ENCODE data around the gene ZNF195.
"Not testable (repeated sequence)": the region's sequence is repeated elsewhere in the genome, so short reads cannot be mapped to it uniquely, and the experiment has no call there.

ZNF195 gene

DNA sequence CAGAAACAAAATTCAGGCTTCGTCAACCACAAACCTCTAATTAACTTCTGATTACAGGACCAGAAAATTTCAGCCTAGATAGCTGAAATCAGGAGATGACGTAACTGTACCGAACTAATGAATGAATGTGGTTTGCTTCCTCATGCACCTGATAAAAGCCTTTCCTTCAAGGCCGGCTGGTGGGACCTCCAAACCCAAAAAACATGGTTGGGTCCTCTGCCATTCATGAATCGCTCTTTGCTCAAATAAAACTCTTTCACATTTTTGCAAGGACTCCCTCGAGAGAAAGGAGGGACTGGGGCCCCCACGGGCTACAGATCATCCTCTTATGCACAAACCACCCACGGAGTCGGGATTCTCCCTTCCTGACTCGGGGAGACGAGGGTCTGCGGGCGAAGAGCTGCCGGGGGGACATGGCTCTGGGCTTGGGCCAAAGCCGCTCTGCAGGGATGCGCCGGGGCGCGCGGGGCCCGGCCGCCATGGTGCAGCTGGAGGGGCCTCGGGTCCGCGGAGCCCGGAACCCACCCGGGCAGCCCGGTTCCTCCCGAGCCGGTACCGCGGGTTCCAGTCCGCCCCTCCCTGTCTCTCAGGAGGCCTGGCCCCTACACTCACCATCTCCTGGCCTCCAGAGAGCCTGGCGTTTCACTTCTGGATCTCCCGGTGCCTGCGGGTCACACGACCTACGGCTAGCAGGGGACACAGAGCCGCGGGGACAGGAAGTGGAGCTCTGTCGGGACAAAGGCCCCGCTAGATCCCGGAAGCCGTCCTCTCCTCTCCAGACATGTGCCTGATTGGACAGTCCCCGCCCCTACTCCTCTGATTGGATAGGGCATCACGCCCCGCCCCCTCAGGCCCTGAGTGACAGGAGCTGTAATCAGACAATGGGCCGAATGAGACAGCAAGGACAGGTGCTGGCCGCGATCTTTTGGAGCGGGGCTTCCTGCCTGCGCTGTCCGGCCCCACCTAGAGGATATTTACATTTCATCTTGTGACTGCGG is at the start of gene ZNF195:
ZNF195 (minus strand) TSS at position 721 of the 998 bp plus-strand sequence; CDS start at position 615, 106 bp downstream.
- DNase-seq: peak; percentile 98

- not testable (repeated sequence) for DNase-seq
Observed at GRCh38 chr11:3428076-3428475, 49.1 kb upstream of the ZNF195 start.

DNA sequence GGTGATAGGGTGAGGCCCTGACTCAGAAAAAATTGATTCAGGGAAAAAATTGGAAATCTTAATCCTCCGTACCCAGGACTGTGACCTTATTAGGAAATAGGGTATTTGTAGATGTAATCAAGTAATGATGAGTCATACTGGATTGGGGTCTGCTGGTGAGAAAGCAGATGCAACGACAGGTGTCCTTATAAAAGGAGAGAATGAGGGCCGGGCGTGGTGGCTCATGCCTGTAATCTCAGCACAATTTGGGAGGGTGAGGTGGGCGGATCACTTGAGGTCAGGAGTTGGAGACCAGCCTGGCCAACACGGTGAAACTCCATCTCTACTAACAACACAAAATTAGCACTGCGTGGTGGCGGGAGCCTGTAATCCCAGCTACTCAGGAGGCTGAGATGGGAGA is 47.6 kb upstream of the ZNF195 start:
- DNase-seq: not testable (repeated sequence)

DNA sequence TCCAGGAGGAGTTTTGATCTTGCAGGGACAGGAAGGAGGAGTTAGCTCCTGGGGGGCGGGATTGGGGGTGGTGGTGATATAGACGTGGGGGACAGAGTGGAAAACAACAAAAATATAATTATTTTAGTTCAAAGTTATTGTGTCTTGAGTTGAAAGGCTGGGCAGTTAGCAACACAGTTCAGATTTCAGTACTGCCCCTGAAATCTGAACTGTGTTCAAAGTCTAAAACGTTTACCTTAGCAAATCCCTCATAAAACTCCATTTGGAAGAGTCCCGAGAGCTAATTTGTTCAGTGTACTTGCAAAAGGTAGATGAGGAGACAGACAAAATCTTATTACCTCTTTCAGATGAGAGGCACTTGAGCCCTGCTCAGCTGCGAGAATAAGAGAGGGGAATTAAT is 45.0 kb upstream of the ZNF195 start:
- not testable (repeated sequence) for DNase-seq

GRCh38 chr11:3423138-3423731 is 44.3 kb upstream of the ZNF195 start:
- DNase-seq: not testable (repeated sequence)

DNA sequence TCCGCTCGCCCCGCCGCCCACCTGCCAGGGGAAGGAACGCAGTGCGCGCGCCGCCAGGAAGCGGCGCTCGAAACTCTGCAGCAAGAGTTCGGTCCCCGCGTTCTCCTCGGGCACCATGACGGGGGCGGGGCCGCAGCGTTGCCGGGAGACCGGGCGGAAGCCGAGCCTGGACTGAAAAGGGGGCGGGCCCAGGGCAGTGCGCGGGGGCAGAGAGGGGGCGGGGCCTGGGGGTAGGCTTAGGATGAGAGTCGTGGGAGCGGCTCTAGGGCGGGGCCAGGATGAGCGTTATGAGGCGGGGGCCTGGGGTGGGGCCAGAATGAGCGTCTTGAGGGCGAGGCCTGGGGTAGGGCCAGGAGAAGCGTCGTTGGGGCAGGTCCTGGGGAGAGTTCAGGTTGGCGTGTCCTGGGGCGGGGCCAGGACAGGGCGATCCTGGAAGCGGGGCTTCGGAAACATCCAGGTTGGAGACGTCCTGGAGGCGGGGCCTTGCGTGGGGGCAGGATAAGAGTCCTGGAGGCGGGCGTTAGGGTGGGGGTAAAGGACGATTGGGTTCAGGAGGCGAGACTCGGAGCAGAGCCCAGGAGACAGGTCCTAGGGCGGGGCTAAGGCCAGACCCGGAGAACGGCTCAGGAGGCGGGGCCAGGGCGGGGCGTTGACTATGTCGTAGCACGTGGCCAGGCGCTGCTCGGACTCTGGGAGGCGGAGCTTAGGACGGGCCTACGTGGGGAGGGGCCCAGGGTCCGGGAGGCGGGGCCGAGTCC is 43.6 kb upstream of the ZNF195 start:
- peak; percentile 99 for DNase-seq

GRCh38 chr11:3421608-3422379 is 42.8 kb upstream of the ZNF195 start:
- not testable (repeated sequence) for DNase-seq

GRCh38 chr11:3420281-3421042 is 41.5 kb upstream of the ZNF195 start:
- DNase-seq: not testable (repeated sequence)

GRCh38 chr11:3419496-3419895 is 40.5 kb upstream of the ZNF195 start:
- DNase-seq: not testable (repeated sequence)

- DNase-seq: peak; percentile 8 to 69
Observed at GRCh38 chr11:3417047-3417446, 38.1 kb upstream of the ZNF195 start.

GRCh38 chr11:3415301-3415700 is 36.4 kb upstream of the ZNF195 start:
- not testable (repeated sequence) for DNase-seq

DNA sequence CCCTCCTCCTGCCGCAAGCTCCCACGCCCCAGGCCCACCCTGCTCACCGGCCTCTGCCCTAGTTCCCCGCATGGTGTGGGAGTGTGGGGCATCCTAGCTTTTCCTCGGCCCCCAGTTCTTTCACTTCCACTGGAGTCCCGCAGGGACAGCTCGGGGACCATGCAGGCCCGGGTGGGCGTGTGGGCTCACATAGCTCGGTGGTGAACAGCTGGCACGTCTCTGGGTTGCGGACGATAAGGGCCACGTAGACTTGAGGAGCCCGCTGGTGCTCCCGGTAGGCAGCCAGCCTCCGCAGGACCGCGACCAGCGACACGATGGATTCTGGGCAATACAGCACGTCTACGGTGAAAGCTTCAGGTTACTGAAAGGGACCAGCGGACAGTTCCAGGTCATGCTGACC is 34.7 kb upstream of the ZNF195 start:
- DNase-seq: not testable (repeated sequence)

DNA sequence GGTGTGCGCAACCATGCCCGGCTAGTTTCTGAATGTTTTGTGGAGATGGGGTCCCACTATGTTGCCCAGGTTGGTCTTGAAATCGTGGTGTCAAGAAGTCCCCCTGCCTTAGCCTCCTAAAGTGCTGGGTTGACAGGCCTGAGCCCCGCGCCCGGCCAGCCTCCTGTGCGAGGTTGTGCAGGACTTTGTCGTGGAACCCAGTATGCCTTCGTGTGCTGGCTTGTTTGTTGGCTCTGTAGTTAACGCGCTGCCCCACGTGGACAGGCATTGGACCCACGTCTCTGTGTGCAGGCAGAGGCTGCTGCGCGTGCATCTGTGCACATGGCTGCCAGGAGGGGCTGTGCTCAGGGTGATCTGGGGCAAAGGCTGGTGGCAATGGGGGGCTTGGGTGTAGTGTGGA is 33.9 kb upstream of the ZNF195 start:
- DNase-seq: no peak

GRCh38 chr11:3408722-3409121 is 29.8 kb upstream of the ZNF195 start:
- DNase-seq: peak; percentile 48 to 75

DNA sequence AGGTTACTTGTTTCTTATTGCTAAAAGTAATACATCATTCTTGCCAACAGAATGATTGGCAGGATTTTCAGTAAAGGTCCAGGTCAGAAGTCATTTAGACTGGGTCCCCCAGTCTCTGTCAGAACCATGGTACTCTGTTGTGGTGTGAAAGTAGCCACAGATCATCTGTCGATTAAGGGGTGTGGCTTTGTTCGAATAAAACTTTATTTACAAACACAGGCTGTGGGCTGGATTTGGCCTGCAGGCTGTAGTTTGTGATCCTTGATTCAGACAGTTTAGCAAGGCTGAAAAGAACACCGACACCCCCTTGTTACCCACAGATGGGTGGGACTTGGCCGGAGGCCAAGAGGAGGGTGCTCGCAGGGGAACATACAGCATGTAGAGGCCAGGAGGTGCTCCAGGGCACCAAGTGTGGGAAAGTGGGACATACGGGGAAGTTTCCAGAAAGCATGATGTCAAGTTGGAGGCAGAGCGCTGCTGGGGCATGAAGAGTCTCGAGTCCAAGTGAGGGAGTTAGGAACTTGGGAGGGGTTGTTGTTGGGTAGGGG is 29.2 kb upstream of the ZNF195 start:
- not testable (repeated sequence) for DNase-seq

DNA sequence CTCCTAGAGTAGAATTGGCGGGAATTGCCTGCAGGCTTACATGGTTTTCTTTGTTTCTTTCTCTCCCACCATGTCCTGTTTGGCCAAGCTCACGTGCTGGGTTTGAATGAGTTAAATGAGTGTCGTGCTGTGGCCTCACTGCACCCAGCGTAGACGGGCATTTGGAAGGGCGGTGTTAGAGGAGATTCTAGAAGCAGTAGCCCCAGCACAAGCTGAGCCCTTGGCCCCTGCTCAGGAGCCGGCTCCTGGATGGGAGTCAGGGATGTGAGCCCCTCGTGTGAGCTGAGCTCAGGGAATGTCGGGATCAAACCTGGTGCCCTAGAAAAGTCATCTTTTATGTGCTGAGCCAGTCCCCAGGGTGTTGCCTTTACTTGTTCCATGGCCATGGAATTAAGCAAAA is 28.0 kb upstream of the ZNF195 start:
- not testable (repeated sequence) for DNase-seq

GRCh38 chr11:3406223-3406875 is 27.4 kb upstream of the ZNF195 start:
- not testable (repeated sequence) for DNase-seq

DNA sequence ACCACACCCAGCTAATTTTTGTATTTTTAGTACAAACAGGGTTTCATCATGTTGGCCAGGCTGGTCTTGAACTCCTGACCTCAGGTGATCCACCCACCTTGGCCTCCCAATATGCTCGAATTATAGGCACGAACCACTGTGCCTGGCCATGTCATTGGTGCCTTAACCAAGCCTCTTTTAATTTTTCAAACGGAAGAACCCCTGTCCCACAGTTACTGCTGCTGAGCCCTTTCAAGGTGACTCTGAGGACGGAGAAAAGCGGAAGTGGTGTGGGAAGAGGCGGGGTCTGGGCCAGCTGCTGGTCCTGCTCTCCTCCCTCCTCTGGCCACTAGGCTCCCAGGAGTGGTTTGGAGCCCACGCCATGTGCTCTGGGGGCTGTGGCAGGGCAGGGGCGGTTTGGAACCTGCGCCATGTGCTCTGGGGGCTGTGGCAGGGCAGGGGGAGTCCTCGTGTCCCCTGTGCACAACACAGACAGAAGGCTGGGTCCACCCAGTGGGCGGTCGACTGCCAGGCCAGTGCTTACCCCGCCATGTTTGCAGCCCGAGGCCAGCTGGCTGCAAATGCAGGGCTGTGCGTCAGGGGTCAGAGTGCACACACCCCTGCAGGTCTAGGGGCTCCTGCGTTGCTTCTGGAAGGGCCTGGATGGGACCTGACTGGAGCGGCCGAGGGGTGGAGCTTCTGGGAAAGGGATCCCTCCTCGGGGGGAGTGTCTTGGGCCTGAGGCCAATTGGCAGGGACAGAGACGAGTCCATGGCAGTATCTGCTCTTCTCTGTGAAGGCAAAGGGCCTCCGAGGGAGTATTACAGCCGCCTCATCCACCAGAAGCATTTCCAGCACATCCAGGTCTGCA is 25.4 kb upstream of the ZNF195 start:
- peak in 1 of 2 experiments; percentile 25 for DNase-seq

DNA sequence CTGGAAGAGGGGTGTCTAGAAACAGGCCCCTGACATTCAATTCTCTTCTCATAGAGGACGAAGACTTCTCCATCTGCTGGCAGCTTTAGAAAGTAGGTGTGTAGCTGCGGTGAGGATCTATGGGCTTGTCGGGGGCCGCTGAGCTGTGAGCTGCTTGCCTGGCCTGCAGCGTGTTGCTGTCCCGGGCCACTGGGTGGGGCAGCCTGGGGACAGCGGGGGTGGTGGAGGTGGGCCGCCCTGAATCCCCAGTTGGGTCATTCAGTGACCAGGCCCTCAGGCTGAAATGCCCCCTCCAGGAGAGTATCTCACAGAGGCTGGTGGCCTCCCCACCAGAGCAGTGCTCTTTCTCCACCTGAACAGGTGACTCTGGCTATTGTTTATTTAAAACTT is 23.9 kb upstream of the ZNF195 start:
- DNase-seq: not testable (repeated sequence)

Measured in NCI-H446 (cell line).